HK-2 (cell line): ENCODE measurements around the gene COX8C.

ENCODE experiments used
- DNase-seq: peaks from one replicate; pipeline ENCODE4 v3.0.0-alpha.2; 2018; ENCODE audit not compliant: unreplicated experiment

COX8C gene, protein sequence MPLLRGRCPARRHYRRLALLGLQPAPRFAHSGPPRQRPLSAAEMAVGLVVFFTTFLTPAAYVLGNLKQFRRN

DNA sequence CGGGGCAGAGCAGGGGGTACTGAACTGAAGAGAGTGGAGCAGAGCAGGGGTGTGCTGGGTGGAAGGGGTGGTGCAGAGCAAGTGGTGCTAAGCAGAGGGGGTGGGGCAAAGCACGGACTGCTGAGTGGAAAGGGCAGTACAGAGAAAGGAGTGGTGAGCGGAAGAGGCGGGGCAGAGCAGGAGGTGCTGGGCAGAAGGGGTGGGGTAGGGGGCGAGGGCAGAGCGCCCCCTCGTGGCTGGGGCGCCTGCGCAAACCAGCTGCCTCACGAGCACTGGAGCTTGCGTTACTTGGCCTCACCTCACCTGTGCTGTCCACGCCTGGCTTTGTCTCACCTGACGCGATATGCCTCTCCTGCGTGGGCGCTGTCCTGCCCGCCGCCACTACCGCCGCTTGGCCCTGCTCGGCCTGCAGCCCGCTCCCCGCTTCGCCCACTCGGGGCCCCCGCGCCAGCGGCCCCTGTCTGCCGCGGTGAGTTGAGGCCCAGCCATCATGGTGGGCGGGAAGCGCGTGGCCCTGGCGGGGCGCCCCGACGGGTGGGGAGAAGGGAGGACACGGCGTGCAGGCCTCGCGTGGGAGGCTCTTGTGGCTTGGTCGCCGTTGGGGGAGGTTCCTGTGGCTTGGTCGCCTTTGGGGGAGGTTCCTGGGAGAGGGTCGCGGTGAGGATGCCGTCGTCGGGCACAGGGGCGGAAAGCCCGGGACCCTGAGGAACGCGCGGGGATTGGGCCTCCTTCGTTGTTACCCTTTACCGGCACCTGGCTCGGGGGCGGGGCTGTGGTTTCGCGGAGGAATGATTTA, at the start of gene COX8C:
TSS of gene COX8C (plus strand) at position 257 of the 796 bp plus-strand sequence. CDS start at position 344, 87 bp downstream.
- DNase-seq = no peak

DNA sequence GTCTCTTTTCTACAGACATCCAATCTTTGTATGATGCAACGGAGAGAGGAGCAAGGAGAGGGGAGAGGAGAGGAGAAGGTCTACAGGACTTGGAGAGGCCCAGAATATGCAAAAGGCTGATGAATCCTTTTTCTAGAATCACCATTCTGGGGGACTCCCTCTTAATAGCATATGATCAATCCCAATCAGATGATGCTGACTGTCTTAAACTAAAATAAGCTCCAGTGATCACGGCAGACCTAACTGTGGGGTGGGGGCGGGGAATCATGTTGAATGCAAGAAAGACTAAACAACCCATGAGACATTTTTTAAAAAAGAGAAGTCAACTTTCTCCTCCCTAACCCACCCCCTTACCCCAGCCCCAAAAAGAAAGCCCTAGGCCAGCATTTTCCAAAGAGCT, 47.6 kb upstream of the COX8C start:
- no peak for DNase-seq

DNA sequence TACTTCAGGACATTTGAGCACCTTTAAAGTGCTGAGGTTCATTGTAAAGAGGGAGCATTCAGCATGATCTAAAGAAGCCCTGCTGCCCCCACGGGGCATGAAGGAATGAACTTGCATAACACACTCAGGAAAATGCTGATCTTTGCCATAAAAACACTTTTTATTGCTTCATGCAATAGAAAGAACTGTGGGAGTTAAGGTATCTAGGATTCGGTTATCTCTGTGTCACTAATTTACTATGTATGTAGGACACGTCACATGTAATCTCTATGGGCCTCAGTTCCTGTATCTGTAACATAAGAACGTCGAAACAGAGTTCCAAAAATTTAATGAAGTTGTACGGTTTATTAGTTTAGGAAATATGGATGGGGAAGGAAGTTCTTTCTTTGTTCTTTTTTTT, 47.1 kb upstream of the COX8C start:
- no peak for DNase-seq

DNA sequence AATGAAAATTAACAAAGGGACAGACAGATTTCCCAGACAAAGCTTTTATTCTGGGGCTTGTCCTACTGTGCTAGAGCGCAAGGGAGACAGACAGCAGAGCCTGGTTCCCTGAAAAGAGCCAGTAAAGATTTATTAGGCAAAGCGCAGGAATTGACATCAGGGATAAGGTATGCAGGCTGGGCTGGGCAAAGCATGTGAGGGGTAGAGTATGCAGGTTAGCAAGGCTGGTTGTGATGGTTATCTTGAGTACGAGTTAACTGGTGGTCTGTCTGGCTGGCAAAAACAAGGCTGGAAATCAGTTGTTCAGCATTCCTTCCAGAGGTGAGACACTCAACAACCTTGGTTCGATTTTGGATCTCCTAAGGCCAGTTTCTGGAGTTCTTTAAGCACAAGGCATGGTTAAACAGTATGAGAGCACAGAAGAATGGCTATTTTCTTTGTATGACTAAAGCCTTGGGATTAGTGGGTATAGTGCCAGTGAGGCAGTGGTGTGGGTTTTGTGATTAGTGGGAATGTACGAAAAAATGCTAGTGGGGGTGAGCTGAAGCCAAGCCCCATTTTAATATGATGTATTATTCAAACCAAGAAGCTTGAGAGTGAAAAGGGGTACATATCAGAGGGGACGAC, 45.0 kb upstream of the COX8C start:
- peak; percentile 32 for DNase-seq

DNA sequence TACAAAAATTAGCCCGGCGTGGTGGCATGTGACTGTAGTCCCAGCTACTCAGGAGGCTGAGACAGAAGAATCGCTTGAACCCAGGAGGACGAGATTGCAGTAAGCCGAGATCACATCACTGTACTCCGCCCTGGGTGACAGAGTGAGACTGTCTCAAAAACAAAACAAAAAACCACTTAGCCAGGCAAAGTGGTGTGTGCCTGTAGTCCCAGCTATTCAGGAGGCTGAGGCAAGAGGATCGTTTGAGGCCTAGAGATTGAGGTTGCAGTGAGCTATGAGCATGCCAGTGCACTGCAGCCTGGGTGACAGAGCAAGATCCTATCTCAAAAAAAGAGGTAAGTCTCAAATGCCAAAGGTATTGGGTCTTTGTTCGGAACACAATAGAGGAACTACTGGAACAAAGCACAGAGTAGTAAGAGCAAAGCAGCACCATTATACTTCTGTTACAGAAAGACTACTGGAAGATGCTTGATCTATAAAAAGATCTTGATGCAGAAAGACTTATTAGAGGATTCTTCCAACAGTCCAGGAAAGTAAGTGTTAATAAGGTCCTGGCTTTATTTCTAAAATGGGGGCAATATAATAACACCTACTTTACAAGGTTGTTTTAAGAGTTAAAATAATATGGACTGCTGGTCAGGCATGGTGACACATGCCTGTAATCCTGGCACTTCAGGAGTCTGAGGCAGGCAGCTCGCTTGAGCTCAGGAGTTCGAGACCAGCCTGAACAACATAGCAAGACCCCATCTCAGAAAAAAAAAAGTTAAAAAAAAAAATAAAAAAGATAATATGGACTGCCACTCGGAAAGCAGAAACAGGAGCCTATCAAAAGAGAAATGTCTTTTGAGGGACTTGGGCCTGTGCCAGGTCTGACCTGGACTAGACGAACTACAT, 44.0 kb upstream of the COX8C start:
- no peak for DNase-seq

DNA sequence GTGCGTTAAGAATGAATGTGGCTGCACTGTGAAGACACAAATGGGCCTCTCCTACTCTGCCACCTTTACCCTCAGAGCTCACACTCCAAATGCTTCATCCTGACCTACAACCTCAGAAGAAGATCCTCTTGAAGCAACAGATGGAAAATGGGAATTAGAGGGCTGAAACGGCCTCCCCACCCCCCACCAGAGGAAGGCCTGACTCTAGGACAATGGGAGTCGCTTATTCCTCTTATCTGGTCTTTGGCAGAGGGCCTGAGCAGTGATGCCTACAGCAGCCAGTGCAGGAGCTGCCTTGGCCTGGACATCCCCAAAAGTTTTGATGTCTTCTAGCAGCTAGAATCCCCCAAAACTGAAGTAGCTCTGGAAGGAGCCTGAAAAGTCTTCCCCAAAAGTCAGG, 43.3 kb upstream of the COX8C start:
- DNase-seq = no peak

DNA sequence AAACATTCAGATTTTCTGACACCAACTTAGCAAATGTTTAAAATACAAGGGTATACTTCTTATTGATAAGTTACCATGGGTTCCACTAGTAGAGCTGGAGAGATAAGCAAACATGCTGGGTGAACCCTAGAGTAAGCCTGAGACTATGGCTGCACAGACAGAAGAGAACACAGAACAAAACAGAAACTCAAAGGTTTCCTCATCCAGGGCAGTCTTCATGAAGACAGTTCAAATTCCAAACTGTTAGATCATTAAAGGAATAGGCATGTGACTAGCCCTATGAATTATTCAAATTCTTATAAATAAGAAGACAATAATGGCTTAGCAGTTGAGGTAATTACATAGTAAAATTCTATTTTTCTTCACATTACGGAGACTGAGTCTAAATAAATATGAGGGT, 42.2 kb upstream of the COX8C start:
- no peak for DNase-seq

DNA sequence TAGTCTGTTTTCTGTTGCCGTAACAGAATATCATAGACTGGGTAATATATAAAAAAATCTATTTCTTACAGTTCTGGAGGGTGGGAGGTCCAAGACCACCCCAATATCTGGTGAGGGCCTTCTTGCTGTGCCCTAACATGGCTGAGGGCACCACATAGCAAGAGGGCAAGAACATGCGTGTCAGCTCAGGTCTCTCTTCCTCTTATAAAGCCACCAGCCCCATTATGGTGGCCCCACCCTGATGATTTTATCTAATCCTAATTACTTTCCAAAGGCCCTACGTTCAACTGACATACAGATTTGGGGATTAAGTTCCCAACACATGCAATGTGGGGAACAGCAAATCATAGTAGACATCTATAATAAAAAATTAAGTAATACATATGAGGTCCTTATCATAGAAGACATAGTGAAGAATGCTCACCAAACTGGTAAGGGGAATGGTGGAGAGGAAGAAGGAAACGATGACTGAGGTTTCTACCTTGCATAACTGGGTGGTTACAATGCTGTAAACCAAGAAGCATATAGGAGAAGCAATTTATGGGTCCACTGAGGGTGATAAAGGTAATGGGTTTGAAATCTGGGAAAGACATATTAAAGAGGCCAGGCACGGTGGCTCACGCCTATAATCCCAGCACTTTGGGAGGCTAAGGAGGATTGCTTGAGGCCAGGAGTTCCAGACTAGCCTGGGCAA, 41.1 kb upstream of the COX8C start:
- DNase-seq = no peak

DNA sequence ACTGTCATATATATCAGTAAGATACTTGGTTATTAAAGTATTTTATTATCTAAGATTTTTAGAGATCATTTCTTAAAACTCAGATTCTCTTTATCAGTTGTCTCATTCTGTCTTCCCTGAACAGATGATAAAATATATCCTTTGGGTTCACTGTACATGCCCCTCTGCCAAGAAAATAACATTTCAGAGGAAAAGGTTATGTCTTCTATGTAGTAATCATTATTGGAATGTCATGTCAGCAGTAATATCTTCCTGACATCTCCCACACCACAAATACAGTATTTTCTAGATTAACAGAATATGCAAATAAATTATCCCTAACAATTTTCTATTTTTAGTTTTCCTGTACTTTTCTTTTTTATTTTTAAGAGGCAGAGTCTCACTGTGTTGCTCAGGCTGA, 40.2 kb upstream of the COX8C start:
- no peak for DNase-seq

DNA sequence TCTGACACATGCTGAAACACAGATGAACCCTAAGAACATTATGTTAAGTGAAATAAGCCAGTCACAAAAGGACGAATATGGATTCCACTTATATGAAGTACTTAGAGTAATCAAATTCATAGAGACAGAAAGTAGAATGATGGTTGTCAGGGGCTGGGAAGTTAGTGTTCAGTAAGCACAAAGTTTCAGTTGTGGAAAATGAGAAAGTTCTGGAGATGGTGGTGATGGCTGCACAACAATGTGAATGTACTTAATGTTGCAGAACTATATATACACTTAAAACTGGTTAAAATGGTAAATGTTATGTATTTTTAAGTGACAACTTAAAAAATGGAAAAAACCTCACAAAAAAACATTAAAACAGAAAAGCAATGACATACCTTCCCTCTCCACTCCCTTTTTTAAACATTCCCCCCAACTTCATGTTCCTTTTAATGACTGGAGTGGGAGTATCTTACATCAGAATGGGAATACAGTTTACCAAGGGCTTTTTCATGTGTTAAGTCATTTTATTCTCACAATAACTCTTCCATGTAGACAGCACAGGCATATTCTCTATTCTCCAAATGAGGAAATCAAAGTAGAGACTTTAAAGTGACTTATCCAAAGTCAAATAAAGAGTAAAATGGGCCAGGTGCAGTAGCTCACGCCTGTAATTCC, 38.2 kb upstream of the COX8C start:
- DNase-seq = no peak

DNA sequence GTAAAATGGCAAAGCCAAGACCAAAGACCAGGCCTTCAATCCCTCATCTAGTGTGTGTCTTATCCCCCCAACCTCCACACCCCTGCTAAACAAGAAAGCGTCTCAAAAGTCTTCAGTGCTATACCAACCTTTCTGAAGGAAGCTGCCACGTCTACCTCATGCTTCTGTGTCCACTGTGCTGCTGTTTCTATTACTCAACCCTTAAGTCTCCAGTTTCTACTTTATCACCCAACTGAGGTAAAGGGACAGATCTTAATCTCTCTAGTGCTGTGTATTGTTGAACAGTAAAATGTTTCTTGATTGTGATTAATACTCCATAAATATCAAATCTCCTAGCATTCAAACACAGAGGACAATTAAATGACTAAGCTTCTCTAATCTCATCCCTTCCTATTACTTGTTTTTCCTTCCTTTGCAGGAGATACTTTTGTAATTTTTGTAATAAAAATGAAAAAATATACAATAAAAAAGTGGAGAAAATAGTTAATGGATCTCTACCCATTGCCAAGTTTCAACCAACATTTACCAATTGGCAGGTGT, 37.5 kb upstream of the COX8C start:
- DNase-seq = no peak

DNA sequence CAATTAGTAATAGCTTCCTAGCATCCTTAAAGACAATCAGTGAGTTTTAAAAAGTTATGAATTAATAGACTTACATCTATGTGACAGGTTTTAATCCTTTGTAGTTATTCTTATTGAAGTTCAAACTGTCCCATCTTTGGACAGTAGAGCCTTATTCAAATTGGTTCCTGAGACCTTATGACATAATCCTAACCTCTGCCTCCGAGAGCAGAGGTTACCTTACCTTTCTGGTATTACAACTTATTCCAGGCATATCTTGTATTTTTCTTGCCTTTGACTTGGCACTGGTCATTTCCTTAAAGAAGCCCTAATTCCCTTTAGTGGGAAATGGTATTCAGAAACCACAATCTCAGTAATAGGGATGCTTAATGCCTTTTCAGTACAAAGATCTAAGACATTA, 35.9 kb upstream of the COX8C start:
- no peak for DNase-seq

DNA sequence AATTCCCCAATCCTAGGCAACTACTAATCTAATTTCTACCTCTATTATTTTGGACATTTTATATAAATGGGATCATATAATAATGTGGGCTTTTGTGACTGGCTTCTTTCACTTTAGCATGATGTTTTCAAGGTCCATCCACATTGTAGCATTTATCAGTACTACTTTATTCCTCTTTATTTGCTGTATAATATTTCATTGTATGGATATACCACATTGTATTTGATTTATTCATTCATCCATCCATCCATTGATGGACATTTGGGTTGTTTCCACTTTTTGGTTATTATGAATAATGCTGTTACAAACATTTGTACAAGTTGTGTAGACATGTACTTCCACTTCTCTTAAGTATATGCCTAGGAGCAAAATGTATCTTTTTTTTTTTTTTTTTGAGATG, 31.4 kb upstream of the COX8C start:
- DNase-seq = no peak

DNA sequence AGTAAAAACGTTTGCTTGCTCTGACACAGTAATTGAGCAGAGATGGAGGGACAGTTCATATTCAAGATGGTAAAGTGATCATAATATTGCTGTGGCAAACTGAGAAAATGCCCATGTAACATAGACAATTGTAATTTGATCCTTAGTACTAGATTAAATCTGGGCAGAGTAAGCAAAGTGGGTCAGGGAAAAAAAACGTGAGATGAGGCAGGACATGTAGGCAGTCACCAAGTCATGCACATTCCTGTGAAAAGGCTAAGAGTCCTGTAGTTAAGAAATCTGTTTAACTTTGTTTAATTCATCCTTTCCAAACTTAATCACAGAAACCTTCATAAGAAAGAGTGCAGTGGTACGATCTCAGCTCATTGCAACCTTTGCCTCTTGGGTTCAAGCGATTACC, 30.3 kb upstream of the COX8C start:
- DNase-seq = no peak

DNA sequence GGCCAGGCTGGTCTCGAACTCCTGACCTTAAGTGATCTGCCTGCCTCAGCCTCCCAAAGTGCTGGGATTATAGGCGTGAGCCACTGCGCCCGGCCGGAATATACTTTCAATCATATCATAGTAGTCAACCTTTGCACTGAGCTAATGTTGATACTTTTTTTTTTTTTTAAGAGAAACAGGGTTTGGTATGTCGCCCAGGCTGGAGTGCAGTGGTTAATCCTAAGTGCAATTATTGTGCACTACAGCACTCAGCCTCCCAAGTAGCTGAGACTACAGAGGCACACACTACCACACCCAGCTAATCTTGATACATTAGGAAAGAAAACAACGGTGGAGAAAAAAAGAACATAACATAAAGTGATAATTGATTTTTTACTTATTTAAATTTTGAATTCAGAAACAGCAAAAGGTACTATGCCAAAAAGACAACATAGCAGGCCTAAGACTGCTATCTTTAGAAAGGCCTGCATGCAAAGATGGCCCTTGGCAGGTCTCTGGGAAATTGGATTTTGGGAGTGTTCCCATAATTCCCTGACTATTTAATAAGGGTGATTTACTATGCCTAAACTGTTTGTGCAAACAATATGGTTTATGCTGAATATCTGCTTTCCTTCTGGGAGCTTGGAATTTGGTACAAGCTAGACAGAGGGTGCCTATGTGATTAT, 29.6 kb upstream of the COX8C start:
- no peak for DNase-seq

DNA sequence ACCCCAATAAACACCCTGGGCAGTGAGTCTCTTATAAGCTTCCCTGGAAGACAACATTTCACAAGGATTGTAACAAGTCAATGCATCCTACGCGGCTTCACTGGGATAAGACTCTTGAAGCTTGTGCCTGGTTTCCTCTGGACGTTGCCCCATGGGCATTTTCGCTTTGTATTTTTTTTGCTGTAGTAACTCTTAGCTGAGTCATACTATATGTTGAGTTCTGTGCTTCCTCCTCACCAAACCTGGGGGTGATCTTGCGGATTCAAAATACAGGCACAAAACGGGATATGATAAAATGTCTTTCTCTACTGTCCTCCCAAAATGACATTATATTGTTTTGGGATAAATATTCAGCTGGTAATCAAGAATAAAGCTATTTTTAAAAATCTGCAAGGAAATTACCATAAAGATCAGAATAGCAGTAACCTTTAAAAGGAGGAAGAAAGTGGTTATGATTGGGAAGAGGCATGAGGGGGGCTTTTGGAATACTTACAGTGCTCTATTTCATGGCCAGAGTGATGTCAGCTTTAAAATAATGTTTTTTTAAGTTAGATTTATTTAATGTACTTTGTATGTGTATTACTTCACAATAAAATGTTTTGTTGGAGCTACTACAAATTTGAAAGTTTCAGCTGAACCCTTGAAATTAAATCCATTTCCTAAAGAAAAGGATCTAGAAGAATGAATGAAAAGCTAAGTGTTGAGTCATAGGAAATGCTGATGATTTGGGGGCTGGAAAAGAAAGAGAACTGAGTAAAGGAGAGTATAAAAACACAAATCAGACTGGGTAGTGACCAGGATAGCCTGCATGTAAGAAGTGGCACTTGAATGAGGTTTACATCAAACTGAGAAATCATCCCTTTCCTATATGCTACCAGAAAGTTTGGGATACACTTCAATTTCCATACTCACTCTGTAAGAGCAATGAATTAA, 28.8 kb upstream of the COX8C start:
- peak; percentile 27 for DNase-seq

DNA sequence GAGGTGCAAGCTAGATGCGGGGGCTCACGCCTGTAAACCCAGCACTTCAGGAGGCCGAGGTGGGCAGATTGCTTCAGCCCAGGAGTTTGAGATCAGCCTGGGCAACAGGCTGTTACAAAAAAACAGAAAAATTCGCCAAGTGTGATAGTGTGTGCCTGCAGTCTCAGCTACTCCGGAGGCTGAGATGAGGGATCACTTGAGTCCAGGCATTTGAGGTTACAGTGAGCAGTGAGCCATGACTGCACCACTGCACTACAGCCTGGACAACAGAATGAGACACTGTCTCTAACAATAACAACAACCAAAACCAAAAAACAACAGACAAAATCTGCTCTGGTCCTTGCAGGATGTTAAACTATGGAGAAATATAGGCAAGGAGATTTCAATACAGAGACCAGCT, 28.1 kb upstream of the COX8C start:
- peak; percentile 40 for DNase-seq

DNA sequence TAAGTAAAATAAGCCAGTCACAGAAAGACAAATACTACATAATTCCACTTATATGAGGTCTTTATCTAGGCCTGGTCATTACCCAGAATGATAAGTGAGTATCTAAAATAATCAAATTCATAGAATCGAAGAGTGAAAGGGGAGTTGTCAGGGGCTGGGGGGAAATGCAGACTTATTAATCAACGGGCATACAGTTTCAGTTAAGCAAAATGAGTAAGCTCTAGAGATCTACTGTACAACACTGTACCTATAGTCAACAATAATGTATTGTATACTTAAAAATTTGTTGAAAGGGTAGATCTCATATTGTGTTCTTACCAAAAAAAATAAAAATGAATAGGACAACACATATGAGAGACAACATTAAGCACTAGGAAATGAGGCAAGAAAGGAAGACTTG, 27.5 kb upstream of the COX8C start:
- DNase-seq = no peak

DNA sequence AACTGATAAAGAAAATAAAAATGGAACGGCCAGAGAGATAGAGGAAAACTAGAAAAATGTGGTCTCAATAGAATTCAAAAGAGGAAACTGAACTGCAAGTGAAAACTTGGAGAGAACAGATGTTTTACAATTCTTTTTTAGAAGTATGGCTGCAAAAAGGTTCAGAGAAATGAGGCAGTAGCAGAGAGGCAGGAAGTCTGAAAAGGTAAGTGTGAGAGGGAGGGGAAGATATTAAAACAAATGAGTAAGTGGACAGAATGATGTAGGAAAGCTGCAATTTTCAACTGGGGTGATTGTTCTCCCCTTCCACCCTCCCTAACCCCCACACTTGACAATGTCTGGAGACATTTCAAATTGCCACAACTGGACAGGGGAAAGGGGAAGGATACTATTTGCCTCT, 27.0 kb upstream of the COX8C start:
- DNase-seq = no peak
